ENCODE measurements around the gene GTF2H2.
"Not testable (repeated sequence)": the region's sequence is repeated elsewhere in the genome, so short reads cannot be mapped to it uniquely, and the experiment has no call there.

GRCh38 chr5:71025289-71025953, 42.1 kb downstream of the GTF2H2 start, which contains the start of gene NAIP:
- TF ChIP-seq EZH2 (IDR thresholded peaks at IDR 0.05; ENCODE audit: low read length, unreplicated experiment); EZH2phosphoT487 (IDR thresholded peaks at IDR 0.05; ENCODE audit: borderline replicate concordance, low read length): not testable (repeated sequence)
- TF ChIP-seq, protein P1, sequence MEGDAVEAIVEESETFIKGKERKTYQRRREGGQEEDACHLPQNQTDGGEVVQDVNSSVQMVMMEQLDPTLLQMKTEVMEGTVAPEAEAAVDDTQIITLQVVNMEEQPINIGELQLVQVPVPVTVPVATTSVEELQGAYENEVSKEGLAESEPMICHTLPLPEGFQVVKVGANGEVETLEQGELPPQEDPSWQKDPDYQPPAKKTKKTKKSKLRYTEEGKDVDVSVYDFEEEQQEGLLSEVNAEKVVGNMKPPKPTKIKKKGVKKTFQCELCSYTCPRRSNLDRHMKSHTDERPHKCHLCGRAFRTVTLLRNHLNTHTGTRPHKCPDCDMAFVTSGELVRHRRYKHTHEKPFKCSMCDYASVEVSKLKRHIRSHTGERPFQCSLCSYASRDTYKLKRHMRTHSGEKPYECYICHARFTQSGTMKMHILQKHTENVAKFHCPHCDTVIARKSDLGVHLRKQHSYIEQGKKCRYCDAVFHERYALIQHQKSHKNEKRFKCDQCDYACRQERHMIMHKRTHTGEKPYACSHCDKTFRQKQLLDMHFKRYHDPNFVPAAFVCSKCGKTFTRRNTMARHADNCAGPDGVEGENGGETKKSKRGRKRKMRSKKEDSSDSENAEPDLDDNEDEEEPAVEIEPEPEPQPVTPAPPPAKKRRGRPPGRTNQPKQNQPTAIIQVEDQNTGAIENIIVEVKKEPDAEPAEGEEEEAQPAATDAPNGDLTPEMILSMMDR (conservative IDR thresholded peaks at IDR 0.05; ENCODE audit: low read depth, low read length), result not testable (repeated sequence)

Data from PC-3 (cell line).